Measurements from ENCODE around the gene TMCO2. TPM values are rescaled to one million over a fixed set of nuclear protein-coding genes. Genes with fewer than 3 reads are reported as not detected.

TMCO2 gene
- total RNA-seq, 2 experiments from 2014 or later = not detected

GRCh38 chr1:40273547-40274166, 25.9 kb downstream of the TMCO2 start:
- no peaks in the 10 kb centered on the region for H3K27me3 Mint-ChIP-seq (ENCODE audit: low read depth)
- POLR2A ChIA-PET = interaction anchor here (0.6 to 1.5 kb wide), 2 partner anchors 16 to 115 kb away, joined by 3 to 5 read pairs; partner anchors contain the start of gene ZMPSTE24
- H3K27ac Mint-ChIP-seq = no peak overlapping the region
- H3K9me3 Mint-ChIP-seq (ENCODE audit: insufficient read depth) = no peaks in the 10 kb centered on the region
- no peak overlapping the region for H3K4me3 Mint-ChIP-seq
- peaks cover 45% of the 10 kb centered on the region for H3K36me3 Mint-ChIP-seq (ENCODE audit: low read depth)
- ATAC-seq (no peak), DNase-seq (no peak)
- CTCF ChIA-PET = interaction anchor here (0.8 to 2.5 kb wide), 5 partner anchors 10 to 130 kb away, joined by 3 to 9 read pairs (median 7); no protein-coding TSS in a partner anchor
- H3K4me1 Mint-ChIP-seq (ENCODE audit: low read depth) = no peaks in the 10 kb centered on the region

- H3K4me1 Mint-ChIP-seq (ENCODE audit: low read depth) = no peaks in the 10 kb centered on the region
- H3K27ac Mint-ChIP-seq = no peak overlapping the region
- no peak overlapping the region for H3K4me3 Mint-ChIP-seq
- DNase-seq (no peak), ATAC-seq (no peak)
- ChIA-PET CTCF (interaction anchor here (0.8 to 1.9 kb wide), 4 partner anchors 41 to 130 kb away, joined by 3 to 9 read pairs (median 6); no protein-coding TSS in a partner anchor), POLR2A (interaction anchor here (1.5 kb wide), 1 partner anchor 17 kb away, joined by 5 read pairs; the partner anchor contains the start of gene ZMPSTE24)
- peaks cover 48% of the 10 kb centered on the region for H3K36me3 Mint-ChIP-seq (ENCODE audit: low read depth)
- no peaks in the 10 kb centered on the region for H3K9me3 Mint-ChIP-seq (ENCODE audit: insufficient read depth)
- no peaks in the 10 kb centered on the region for H3K27me3 Mint-ChIP-seq (ENCODE audit: low read depth)
These were observed 26.6 kb downstream of the TMCO2 start for GRCh38 chr1:40274331-40274730.

- CTCF ChIA-PET = no interaction called here
- Mint-ChIP-seq H3K4me3 (no peak overlapping the region), H3K9me3 (ENCODE audit: insufficient read depth) (no peaks in the 10 kb centered on the region), H3K36me3 (ENCODE audit: low read depth) (peaks cover 37% of the 10 kb centered on the region), H3K27me3 (ENCODE audit: low read depth) (no peaks in the 10 kb centered on the region), H3K27ac (no peak overlapping the region), H3K4me1 (ENCODE audit: low read depth) (no peaks in the 10 kb centered on the region)
- POLR2A ChIA-PET = no interaction called here
- no peak for ATAC-seq
- DNase-seq = no peak
These were observed 28.4 kb downstream of the TMCO2 start for GRCh38 chr1:40276122-40276521.

GRCh38 chr1:40281853-40282252, 34.1 kb downstream of the TMCO2 start:
- POLR2A ChIA-PET = no interaction called here
- CTCF ChIA-PET = interaction anchor here (0.6 to 3.8 kb wide), 12 partner anchors 10 to 195 kb away, joined by 3 to 19 read pairs (median 4); partner anchors contain the start of gene COL9A2
- H3K27me3 Mint-ChIP-seq (ENCODE audit: low read depth) = no peaks in the 10 kb centered on the region
- H3K9me3 Mint-ChIP-seq (ENCODE audit: insufficient read depth) = no peaks in the 10 kb centered on the region
- DNase-seq = no peak
- no peak overlapping the region for H3K4me3 Mint-ChIP-seq
- ATAC-seq = no peak
- no peak overlapping the region for H3K27ac Mint-ChIP-seq
- peaks cover 3% of the 10 kb centered on the region for H3K4me1 Mint-ChIP-seq (ENCODE audit: low read depth)
- H3K36me3 Mint-ChIP-seq (ENCODE audit: low read depth) = peaks cover 15% of the 10 kb centered on the region

- CTCF ChIA-PET = interaction anchor here (1.1 to 6.3 kb wide), 8 partner anchors 10 to 147 kb away, joined by 3 to 29 read pairs (median 6); no protein-coding TSS in a partner anchor
- Mint-ChIP-seq H3K27ac (no peak overlapping the region), H3K36me3 (ENCODE audit: low read depth) (peaks cover 48% of the 10 kb centered on the region)
These were observed 43.6 kb downstream of the TMCO2 start for GRCh38 chr1:40291293-40291692.

GRCh38 chr1:40299366-40300248, 51.9 kb downstream of the TMCO2 start:
- ChIA-PET CTCF (interaction anchor here (1.1 to 2.7 kb wide), 2 partner anchors 15 to 147 kb away, joined by 4 to 10 read pairs; no protein-coding TSS in a partner anchor), POLR2A (no interaction called here)
- peaks cover 3% of the 10 kb centered on the region for H3K36me3 Mint-ChIP-seq (ENCODE audit: low read depth)
- H3K4me3 Mint-ChIP-seq = no peak overlapping the region
- DNase-seq (no peak), ATAC-seq (no peak)
- no peaks in the 10 kb centered on the region for H3K4me1 Mint-ChIP-seq (ENCODE audit: low read depth)
- no peaks in the 10 kb centered on the region for H3K27me3 Mint-ChIP-seq (ENCODE audit: low read depth)
- no peaks in the 10 kb centered on the region for H3K9me3 Mint-ChIP-seq (ENCODE audit: insufficient read depth)
- H3K27ac Mint-ChIP-seq = no peak overlapping the region

More at GRCh38 chr1:40291293-40291692, 43.6 kb downstream of the TMCO2 start:
- POLR2A ChIA-PET = no interaction called here
- Mint-ChIP-seq H3K27me3 (ENCODE audit: low read depth) (no peaks in the 10 kb centered on the region), H3K4me1 (ENCODE audit: low read depth) (peaks cover 6% of the 10 kb centered on the region), H3K9me3 (ENCODE audit: insufficient read depth) (no peaks in the 10 kb centered on the region), H3K4me3 (no peak overlapping the region)
- ATAC-seq = no peak
- DNase-seq = no peak

- H3K36me3 Mint-ChIP-seq (ENCODE audit: low read depth) = no peaks in the 10 kb centered on the region
- POLR2A ChIA-PET = no interaction called here
- no peak overlapping the region for H3K4me3 Mint-ChIP-seq
- H3K9me3 Mint-ChIP-seq (ENCODE audit: insufficient read depth) = no peaks in the 10 kb centered on the region
- DNase-seq (no peak), ATAC-seq (no peak)
- CTCF ChIA-PET = interaction anchor here (1.1 to 2.7 kb wide), 3 partner anchors 15 to 157 kb away, joined by 3 to 10 read pairs (median 4); no protein-coding TSS in a partner anchor
- H3K27me3 Mint-ChIP-seq (ENCODE audit: low read depth) = no peaks in the 10 kb centered on the region
- no peaks in the 10 kb centered on the region for H3K4me1 Mint-ChIP-seq (ENCODE audit: low read depth)
- H3K27ac Mint-ChIP-seq = no peak overlapping the region
These were observed 52.5 kb downstream of the TMCO2 start for GRCh38 chr1:40300249-40300567.

GRCh38 chr1:40300651-40301050, 52.9 kb downstream of the TMCO2 start:
- ATAC-seq (no peak), DNase-seq (no peak)
- no peak overlapping the region for H3K27ac Mint-ChIP-seq
- ChIA-PET CTCF (interaction anchor here (1.1 to 2.7 kb wide), 2 partner anchors 14 to 157 kb away, joined by 3 to 10 read pairs; no protein-coding TSS in a partner anchor), POLR2A (no interaction called here)
- no peaks in the 10 kb centered on the region for H3K27me3 Mint-ChIP-seq (ENCODE audit: low read depth)
- no peaks in the 10 kb centered on the region for H3K36me3 Mint-ChIP-seq (ENCODE audit: low read depth)
- H3K4me1 Mint-ChIP-seq (ENCODE audit: low read depth) = no peaks in the 10 kb centered on the region
- H3K9me3 Mint-ChIP-seq (ENCODE audit: insufficient read depth) = no peaks in the 10 kb centered on the region
- H3K4me3 Mint-ChIP-seq = no peak overlapping the region

- Mint-ChIP-seq H3K36me3 (ENCODE audit: low read depth) (no peaks in the 10 kb centered on the region), H3K27ac (no peak overlapping the region), H3K4me3 (no peak overlapping the region), H3K4me1 (ENCODE audit: low read depth) (no peaks in the 10 kb centered on the region), H3K9me3 (ENCODE audit: insufficient read depth) (no peaks in the 10 kb centered on the region), H3K27me3 (ENCODE audit: low read depth) (no peaks in the 10 kb centered on the region)
- ChIA-PET CTCF (interaction anchor here (1.1 to 2.7 kb wide), 2 partner anchors 14 to 157 kb away, joined by 3 to 10 read pairs; no protein-coding TSS in a partner anchor), POLR2A (no interaction called here)
- DNase-seq = no peak
- no peak for ATAC-seq
These were observed 53.3 kb downstream of the TMCO2 start for GRCh38 chr1:40301066-40301465.

Other genes starting within 250 kb of the TMCO2 start
- gene CAP1, start 207.2 kb upstream of the TMCO2 start, total RNA-seq = 100 to 1,000 TPM; 805 to 847 TPM
- 10 to 100 TPM; 81.1 to 84.6 TPM for gene PPT1, start 150.7 kb upstream of the TMCO2 start, total RNA-seq
- 10 to 100 TPM; 20.4 to 22.3 TPM for gene RLF, start 86.5 kb upstream of the TMCO2 start, total RNA-seq
- 10 to 100 TPM; 28.9 to 29.8 TPM for gene ZMPSTE24, start 10.3 kb downstream of the TMCO2 start, total RNA-seq
- 1 to 10 TPM; 2.4 to 2.5 TPM for gene COL9A2, start 69.3 kb downstream of the TMCO2 start, total RNA-seq
- gene SMAP2, start 125.8 kb downstream of the TMCO2 start, total RNA-seq = 100 to 1,000 TPM; 106 to 107 TPM
- 1 to 10 TPM; 3.6 to 3.8 TPM for gene ZFP69B, start 202.5 kb downstream of the TMCO2 start, total RNA-seq
- 1 to 10 TPM; 2.2 to 2.7 TPM for gene ZFP69, start 229.4 kb downstream of the TMCO2 start, total RNA-seq